Superior temporal gyrus (tissue), 1 donor: ENCODE results near the gene HEATR5B.
"Not testable (repeated sequence)": the region's sequence is repeated elsewhere in the genome, so short reads cannot be mapped to it uniquely, and the experiment has no call there.

ENCODE experiments used
- DNase-seq: peaks from one replicate; pipeline ENCODE4 v3.0.0-alpha.2; 2016; ENCODE audit errors: extremely low spot score

HEATR5B gene

GRCh38 chr2:37061776-37062175, 22.4 kb downstream of the HEATR5B start:
- no peak for DNase-seq

- no peak for DNase-seq
Measured at GRCh38 chr2:37061013-37061711, 23.0 kb downstream of the HEATR5B start.

DNA sequence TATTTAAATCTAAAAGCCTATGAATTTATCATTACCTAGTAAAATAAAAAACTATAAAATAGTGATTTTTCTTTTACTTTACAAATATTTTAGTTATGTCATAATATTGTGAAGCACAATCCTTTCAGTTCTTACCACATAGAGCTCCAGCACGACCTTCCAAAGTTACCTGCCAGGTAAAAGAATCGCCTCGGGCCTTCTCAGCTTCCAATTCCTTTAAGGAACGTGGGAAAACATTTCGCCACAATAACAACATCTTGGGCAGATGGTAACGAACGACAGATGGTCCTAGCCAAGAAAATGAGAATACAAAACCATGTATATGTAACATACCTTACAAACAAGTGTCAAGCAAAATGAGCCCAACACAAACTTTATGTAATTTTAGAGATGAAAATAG, 23.7 kb downstream of the HEATR5B start:
- no peak for DNase-seq

GRCh38 chr2:37059841-37060240, 24.3 kb downstream of the HEATR5B start:
- no peak for DNase-seq

- no peak for DNase-seq
Measured at GRCh38 chr2:37052600-37053332, 31.4 kb downstream of the HEATR5B start.

GRCh38 chr2:37039580-37039979, 44.6 kb downstream of the HEATR5B start:
- DNase-seq, result no peak

- no peak for DNase-seq
Measured at GRCh38 chr2:37037771-37038170, 46.4 kb downstream of the HEATR5B start.

DNA sequence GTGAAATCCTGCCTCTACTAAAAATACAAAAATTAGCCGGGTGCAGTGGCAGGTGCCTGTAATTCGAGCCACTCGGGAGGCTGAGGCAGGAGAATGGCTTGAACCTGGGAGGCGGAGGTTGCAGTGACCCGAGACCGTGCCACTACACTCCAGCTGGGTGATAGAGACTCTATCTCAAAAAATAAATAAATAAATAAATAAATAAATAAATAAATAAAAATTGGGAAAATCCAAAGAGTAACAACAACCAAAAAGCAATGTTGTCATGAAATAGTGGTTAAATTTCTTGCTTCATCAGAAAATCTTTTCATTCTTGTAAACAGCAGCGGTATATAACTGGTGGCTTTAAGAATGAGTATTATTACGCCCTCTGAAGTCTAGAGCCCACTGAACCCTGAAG, 54.4 kb downstream of the HEATR5B start:
- no peak for DNase-seq

DNA sequence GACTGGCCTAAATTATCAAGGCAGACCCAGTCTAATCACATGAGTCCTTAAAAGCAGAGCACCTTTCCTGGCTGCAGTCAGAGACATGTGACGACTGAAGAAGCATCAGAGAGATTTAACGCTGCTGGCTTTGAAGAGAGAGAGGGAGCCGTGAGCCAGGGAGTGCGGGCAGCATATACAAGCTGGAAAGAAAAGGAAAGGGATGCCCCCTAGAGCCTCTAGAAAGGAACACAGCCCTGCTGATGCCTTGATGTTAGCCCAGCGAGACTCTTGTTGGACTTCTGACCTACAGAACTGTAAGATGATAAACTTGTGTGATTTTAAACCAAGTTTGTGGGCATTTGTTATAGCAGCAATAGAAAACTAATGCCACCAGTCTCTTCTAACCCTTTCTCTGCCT, 58.1 kb downstream of the HEATR5B start:
- no peak for DNase-seq

GRCh38 chr2:37020887-37021796, 63.0 kb downstream of the HEATR5B start:
- DNase-seq, result no peak

- no peak for DNase-seq
Measured at GRCh38 chr2:37020212-37020886, 63.8 kb downstream of the HEATR5B start.

GRCh38 chr2:37013315-37013641, 70.9 kb downstream of the HEATR5B start:
- no peak for DNase-seq

DNA sequence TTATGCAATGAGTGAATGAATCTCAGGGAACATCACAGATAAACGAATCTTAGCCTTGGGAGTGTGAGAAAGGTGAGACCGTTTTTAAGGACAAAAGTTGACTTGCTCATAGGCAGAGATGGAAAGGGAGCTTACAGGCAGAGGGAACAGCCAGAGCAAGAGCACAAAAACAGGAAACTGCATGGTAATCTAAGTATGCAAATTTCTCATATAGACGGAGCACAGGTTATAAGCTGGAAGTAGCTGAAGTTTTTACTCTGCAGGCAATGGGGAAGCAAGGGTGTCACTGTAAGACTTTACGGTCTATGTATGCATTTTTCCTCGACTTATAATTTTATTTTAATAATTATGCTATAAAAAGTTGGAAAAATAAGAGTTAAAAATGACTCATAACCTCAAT, 73.0 kb downstream of the HEATR5B start:
- no peak for DNase-seq

DNA sequence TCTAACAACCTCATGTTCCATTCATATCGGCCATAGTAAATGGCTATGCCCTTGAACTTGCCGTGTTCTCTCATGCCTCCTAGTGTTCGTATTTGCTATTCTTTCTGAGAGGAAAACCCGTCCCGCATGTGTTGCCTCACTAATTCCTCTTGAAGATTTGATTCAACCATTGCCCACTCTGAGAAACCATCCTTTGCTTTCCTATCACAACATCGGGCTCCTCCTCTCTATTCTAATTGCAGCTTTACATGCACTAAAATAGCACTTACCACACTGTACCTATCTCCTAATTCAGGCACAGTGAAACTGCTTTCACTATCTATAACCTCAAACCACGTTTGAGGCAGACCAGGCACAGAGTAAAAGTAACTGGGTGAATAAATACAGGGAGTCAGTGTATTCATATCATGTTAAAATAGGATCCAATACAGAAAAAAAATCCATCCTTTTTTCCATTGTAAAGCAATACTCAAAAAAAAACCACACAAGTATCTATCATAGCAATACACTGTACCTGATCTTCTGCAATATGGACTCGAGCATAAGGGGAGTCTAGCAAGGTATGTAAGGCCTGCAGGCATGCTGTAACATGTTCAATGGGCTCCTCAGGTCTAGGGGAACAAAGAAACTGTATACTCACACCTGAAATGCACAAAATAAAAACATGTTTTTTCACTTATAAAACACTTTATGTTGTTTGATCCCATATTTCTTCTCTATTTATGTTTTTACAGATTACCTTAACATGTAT, 78.9 kb downstream of the HEATR5B start:
- peak; percentile 47 for DNase-seq

DNA sequence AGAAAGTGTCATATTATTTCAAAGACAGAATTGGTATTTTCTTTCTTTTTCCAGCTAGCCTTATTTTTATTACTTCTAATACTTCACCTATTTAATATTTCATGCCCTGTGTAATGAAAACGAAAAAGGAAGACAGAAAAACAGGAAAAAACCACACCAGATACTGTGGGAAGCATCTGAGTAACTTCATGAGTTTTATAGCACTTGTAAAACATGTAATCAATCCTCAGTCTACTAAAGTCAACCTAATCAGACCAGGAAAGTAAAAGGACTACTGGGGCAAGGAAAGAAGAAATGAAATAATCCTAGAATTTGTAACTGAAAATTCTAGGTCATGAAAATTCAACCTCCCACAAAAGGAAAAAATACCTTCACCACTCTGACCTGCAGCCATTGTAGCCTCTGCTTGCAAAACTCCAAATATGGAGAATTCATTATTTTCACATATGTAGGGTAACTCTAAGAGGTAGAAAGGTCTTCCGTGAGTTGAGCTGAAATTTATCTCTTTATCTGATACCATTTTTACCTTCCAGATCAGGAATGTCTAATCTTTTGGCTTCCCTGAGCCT, 83.1 kb downstream of the HEATR5B start:
- no peak for DNase-seq

- no peak for DNase-seq
Measured at GRCh38 chr2:37000318-37000717, 83.9 kb downstream of the HEATR5B start.

DNA sequence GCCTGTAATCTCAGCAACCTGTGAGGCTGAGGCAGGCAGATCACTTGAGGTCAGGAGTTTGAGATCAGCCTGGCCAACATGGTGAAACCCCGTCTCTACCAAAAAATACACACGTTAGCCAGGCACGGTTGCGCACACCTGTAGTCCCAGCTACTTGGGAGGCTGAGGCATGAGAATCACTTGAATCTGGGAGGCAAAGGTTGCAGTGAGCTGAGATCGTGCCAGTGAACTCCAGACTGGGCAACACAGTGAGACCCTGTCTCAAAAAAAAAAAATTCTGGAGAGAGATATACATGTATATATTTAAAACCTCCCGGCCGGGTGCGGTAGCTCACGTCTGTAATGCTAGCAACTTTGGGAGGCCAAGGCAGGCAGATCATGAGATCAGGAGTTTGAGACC, 84.8 kb downstream of the HEATR5B start:
- not testable (repeated sequence) for DNase-seq

GRCh38 chr2:36993841-36994620, 90.1 kb downstream of the HEATR5B start:
- peak; percentile 5 for DNase-seq

GRCh38 chr2:36988008-36988407, 96.2 kb downstream of the HEATR5B start:
- DNase-seq, result no peak

GRCh38 chr2:36982467-36982866, 101.7 kb downstream of the HEATR5B start:
- no peak for DNase-seq
